GM23338 (cell line): ENCODE measurements around the gene UBE2D3. TPM values are rescaled to one million over a fixed set of nuclear protein-coding genes. Genes with fewer than 3 reads are reported as not detected.

Experiments
- ATAC-seq: fragments of 200-7000 bp; cut with Tn5 transposase; 3 replicates; pipeline ENCODE4 v1.9.1; 2020
- DNase-seq: peaks from one replicate; pipeline ENCODE4 v3.0.0-alpha.2; 2015; ENCODE audit warnings: low spot score
- H2AFZ ChIP-seq: fragments of 200-600 bp; sonication (generic); 2 replicates; pipeline ENCODE4 v1.8.0; 2016; ENCODE audit warnings: antibody characterized with exemption, mild to moderate bottlenecking, moderate library complexity
- H3F3A ChIP-seq: fragments of 200-600 bp; sonication (generic); replicated peaks from 2 replicates; pipeline ENCODE4 v1.8.0; 2017; ENCODE audit warnings: antibody characterized with exemption, mixed run types, low read depth
- H3K27ac ChIP-seq: fragments of 200-600 bp; sonication (generic); 2 replicates; pipeline ENCODE4 v1.6.1; 2016; ENCODE audit warnings: low read depth
- H3K27me3 ChIP-seq: fragments of 200-600 bp; sonication (generic); 2 replicates; pipeline ENCODE4 v1.8.0; 2016; ENCODE audit warnings: mild to moderate bottlenecking, mixed run types, moderate library complexity; ENCODE audit not compliant: insufficient read depth
- H3K36me3 ChIP-seq: fragments of 200-600 bp; sonication (generic); 2 replicates; pipeline ENCODE4 v1.8.0; 2016; ENCODE audit warnings: mild to moderate bottlenecking; ENCODE audit not compliant: insufficient read depth
- H3K4me1 ChIP-seq: fragments of 200-600 bp; sonication (generic); 2 replicates; pipeline ENCODE4 v1.8.0; 2016; ENCODE audit warnings: mild to moderate bottlenecking, moderate library complexity; ENCODE audit not compliant: insufficient read depth
- H3K4me2 ChIP-seq: fragments of 200-600 bp; sonication (generic); 2 replicates; pipeline ENCODE4 v1.7.1; 2017; ENCODE audit warnings: mixed run types
- H3K4me3 ChIP-seq: fragments of 200-600 bp; sonication (generic); 2 replicates; pipeline ENCODE4 v1.6.1; 2016; ENCODE audit warnings: mixed run types
- H3K79me2 ChIP-seq: fragments of 200-600 bp; sonication (generic); replicated peaks from 2 replicates; pipeline ENCODE4 v1.8.0; 2017; ENCODE audit warnings: mild to moderate bottlenecking; ENCODE audit not compliant: insufficient read depth
- H3K9me2 ChIP-seq: fragments of 200-600 bp; sonication (generic); 2 replicates; pipeline ENCODE4 v1.8.0; 2017; ENCODE audit not compliant: insufficient read depth
- H4K20me1 ChIP-seq: fragments of 200-600 bp; sonication (generic); replicated peaks from 2 replicates; pipeline ENCODE4 v1.8.0; 2017; ENCODE audit warnings: mild to moderate bottlenecking; ENCODE audit not compliant: insufficient read depth
- H3K27ac Mint-ChIP-seq: 2 replicates; pipeline ENCODE4 v1.8.0; 2020; ENCODE audit warnings: inconsistent platforms, mild to moderate bottlenecking, moderate library complexity, mixed read lengths
- H3K27me3 Mint-ChIP-seq: 3 replicates; pipeline ENCODE4 v1.8.0; 2022; ENCODE audit warnings: low read depth, mild to moderate bottlenecking, moderate library complexity, mixed read lengths, inconsistent platforms; ENCODE audit not compliant: insufficient read depth, poor library complexity
- H3K36me3 Mint-ChIP-seq: 3 replicates; pipeline ENCODE4 v1.8.0; 2021; ENCODE audit warnings: low read depth, mild to moderate bottlenecking, inconsistent platforms, moderate library complexity, mixed read lengths
- H3K4me1 Mint-ChIP-seq: 3 replicates; pipeline ENCODE4 v1.8.0; 2020; ENCODE audit warnings: mild to moderate bottlenecking, inconsistent platforms, mixed read lengths
- H3K4me3 Mint-ChIP-seq: 3 replicates; pipeline ENCODE4 v1.8.0; 2021; ENCODE audit warnings: moderate library complexity, mild to moderate bottlenecking, inconsistent platforms, mixed read lengths
- H3K9me3 Mint-ChIP-seq: 3 replicates; pipeline ENCODE4 v1.8.0; 2020; ENCODE audit warnings: moderate library complexity, mild to moderate bottlenecking, inconsistent platforms, mixed read lengths
- CREB1 ChIP-seq: fragments of 250-450 bp; sonication (Bioruptor Pico); IDR thresholded peaks from 2 replicates; pipeline ENCODE4 v1.5.0; 2020; ENCODE audit warnings: low read depth, mild to moderate bottlenecking, moderate library complexity
- ETS1 ChIP-seq: IDR thresholded peaks from 2 replicates; pipeline ENCODE4 v1.6.1; 2016; ENCODE audit warnings: antibody characterized with exemption
- EZH2phosphoT487 ChIP-seq: fragments of 200-600 bp; sonication (generic); IDR thresholded peaks from one replicate; pipeline ENCODE4 v1.8.1; 2018; ENCODE audit warnings: antibody characterized with exemption; ENCODE audit not compliant: unreplicated experiment
- JUNB ChIP-seq: IDR thresholded peaks from one replicate; pipeline ENCODE4 v1.6.1; 2016; ENCODE audit warnings: antibody characterized with exemption; ENCODE audit not compliant: unreplicated experiment
- NANOG ChIP-seq: IDR thresholded peaks from 2 replicates; pipeline ENCODE4 v1.6.1; 2016; ENCODE audit warnings: antibody characterized with exemption, borderline replicate concordance
- STAT1 ChIP-seq: IDR thresholded peaks from one replicate; pipeline ENCODE4 v1.6.1; 2016; ENCODE audit warnings: antibody characterized with exemption; ENCODE audit not compliant: unreplicated experiment
- ZNF114 ChIP-seq: fragments of 250-450 bp; sonication (Bioruptor Pico); IDR thresholded peaks from 2 replicates; pipeline ENCODE4 v1.5.0; 2020; ENCODE audit warnings: mild to moderate bottlenecking, moderate library complexity
- ZNF462 ChIP-seq: fragments of 250-450 bp; sonication (Bioruptor Pico); IDR thresholded peaks from 2 replicates; pipeline ENCODE4 v1.5.0; 2020; ENCODE audit warnings: mild to moderate bottlenecking, moderate library complexity
- polyA plus RNA-seq: library from polyadenylated mRNA; unstranded; fragments of >200 nt; fragmentation: Nextera tagmentation; extraction: Ambion mirVana; gene quantifications from 2 replicates; pipeline ENCODE4 v1.2.1, GENCODE V29; 2016
- total RNA-seq: library from RNA; depleted of rRNA; stranded (reverse); fragments of >200 nt; shearing (Covaris generic); gene quantifications from 2 replicates; pipeline ENCODE4 v1.2.3, GENCODE V29; 2014
- TF ChIP-seq, protein P1 (sequence below): IDR thresholded peaks from one replicate; pipeline ENCODE4 v1.6.1; 2018; ENCODE audit warnings: antibody characterized with exemption; ENCODE audit not compliant: unreplicated experiment

The UBE2D3 gene
- total and polyA plus RNA-seq, 2 experiments from 2014 or later = 250 to 498 TPM

DNA sequence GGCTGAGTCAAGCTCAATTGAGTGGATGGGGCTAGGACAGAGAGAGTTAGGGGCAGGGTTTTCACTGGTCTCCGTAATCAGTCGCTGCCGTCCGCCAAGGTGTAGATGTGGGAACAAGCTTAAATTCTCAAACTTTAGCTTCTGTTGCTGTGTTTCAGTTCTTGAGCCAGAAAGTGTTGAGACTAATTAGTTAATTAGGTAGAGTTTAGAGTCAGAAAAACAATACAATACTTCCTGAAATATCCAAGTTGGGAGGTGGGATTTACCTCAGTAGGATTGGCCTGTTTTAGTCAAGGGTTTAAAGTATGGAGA lies 1.1 kb upstream of the UBE2D3 start (continued):
- TF ChIP-seq, protein P1, sequence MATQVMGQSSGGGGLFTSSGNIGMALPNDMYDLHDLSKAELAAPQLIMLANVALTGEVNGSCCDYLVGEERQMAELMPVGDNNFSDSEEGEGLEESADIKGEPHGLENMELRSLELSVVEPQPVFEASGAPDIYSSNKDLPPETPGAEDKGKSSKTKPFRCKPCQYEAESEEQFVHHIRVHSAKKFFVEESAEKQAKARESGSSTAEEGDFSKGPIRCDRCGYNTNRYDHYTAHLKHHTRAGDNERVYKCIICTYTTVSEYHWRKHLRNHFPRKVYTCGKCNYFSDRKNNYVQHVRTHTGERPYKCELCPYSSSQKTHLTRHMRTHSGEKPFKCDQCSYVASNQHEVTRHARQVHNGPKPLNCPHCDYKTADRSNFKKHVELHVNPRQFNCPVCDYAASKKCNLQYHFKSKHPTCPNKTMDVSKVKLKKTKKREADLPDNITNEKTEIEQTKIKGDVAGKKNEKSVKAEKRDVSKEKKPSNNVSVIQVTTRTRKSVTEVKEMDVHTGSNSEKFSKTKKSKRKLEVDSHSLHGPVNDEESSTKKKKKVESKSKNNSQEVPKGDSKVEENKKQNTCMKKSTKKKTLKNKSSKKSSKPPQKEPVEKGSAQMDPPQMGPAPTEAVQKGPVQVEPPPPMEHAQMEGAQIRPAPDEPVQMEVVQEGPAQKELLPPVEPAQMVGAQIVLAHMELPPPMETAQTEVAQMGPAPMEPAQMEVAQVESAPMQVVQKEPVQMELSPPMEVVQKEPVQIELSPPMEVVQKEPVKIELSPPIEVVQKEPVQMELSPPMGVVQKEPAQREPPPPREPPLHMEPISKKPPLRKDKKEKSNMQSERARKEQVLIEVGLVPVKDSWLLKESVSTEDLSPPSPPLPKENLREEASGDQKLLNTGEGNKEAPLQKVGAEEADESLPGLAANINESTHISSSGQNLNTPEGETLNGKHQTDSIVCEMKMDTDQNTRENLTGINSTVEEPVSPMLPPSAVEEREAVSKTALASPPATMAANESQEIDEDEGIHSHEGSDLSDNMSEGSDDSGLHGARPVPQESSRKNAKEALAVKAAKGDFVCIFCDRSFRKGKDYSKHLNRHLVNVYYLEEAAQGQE = no peak
- TF ChIP-seq STAT1 = no peak
- TF ChIP-seq ZNF114 (CRISPR knock-in tag) = no peak

GRCh38 chr4:102827674-102828496 lies 534 bp upstream of the UBE2D3 start:
- H3K27me3 ChIP-seq = no peaks in the 10 kb centered on the region
- Mint-ChIP-seq H3K4me1 (peaks cover 35% of the 10 kb centered on the region), H3K27ac (no peak overlapping the region), H3K27me3 (peaks cover 13% of the 10 kb centered on the region), H3K4me3 (no peak overlapping the region), H3K36me3 (peaks cover 10% of the 10 kb centered on the region; the same call in 2 of the 3 replicates), H3K9me3 (no peaks in the 10 kb centered on the region)
- DNase-seq (peak; percentile 100), ATAC-seq (peak; percentile 76)
- H3K4me1 ChIP-seq = peaks cover 56% of the 10 kb centered on the region
- H3K9me2 ChIP-seq = no peaks in the 10 kb centered on the region
- H3K79me2 ChIP-seq = peaks cover 58% of the 10 kb centered on the region
- peaks cover 4% of the 10 kb centered on the region; the same call in 1 of the 2 replicates for H3F3A ChIP-seq
- H3K4me2 ChIP-seq = peak overlapping the region; percentile 75
- no peak overlapping the region for H2AFZ ChIP-seq
- H3K27ac ChIP-seq = peak overlapping the region; percentile 100
- H3K36me3 ChIP-seq = no peaks in the 10 kb centered on the region; the same call in 1 of the 2 replicates
- peaks cover 20% of the 10 kb centered on the region for H4K20me1 ChIP-seq
- peak overlapping the region; percentile 84 for H3K4me3 ChIP-seq
- TF ChIP-seq ZNF114 (CRISPR knock-in tag) (no peak), CREB1 (CRISPR knock-in tag) (no peak; the same call in 1 of the 2 replicates), NANOG (no peak), ZNF462 (CRISPR knock-in tag) (no peak), JUNB (no peak), EZH2phosphoT487 (no peak), ETS1 (peak; percentile 50)
- TF ChIP-seq, protein P1 = peak; percentile 4
